ENCODE results near the gene ACSL1.

- TF ChIP-seq ZNF23 (tag by site-specific recombination; IDR thresholded peaks at IDR 0.05; ENCODE audit: borderline replicate concordance) (no peak), REST (tag by site-specific recombination; IDR thresholded peaks at IDR 0.05) (no peak), CTCF (tag by site-specific recombination; IDR thresholded peaks at IDR 0.05) (no peak), ZNF433 (tag by site-specific recombination; IDR thresholded peaks at IDR 0.05; ENCODE audit: low read depth) (no peak), PRDM1 (tag by site-specific recombination; IDR thresholded peaks at IDR 0.05) (no peak), ZNF174 (tag by site-specific recombination; IDR thresholded peaks at IDR 0.05) (no peak), ZNF10 (tag by site-specific recombination; IDR thresholded peaks at IDR 0.05) (no peak), MEIS1 (CRISPR knock-in tag; IDR thresholded peaks at IDR 0.05; ENCODE audit: borderline replicate concordance) (no peak), ZNF114 (tag by site-specific recombination; IDR thresholded peaks at IDR 0.05) (no peak), ZNF274 (IDR thresholded peaks at IDR 0.05; ENCODE audit: low read length) (no peak), ZNF274 (tag by site-specific recombination; IDR thresholded peaks at IDR 0.05; ENCODE audit: borderline replicate concordance) (no peak)
Measured at GRCh38 chr4:184818216-184818564, 7.6 kb downstream of the ACSL1 start.

All from HEK293 (cell line).